ENCODE results near the gene TMPRSS2.
"Not testable (repeated sequence)": the region's sequence is repeated elsewhere in the genome, so short reads cannot be mapped to it uniquely, and the experiment has no call there.

TMPRSS2 gene

GRCh38 chr21:41426676-41427404 is 81.1 kb downstream of the TMPRSS2 start:
- DNase-seq (ENCODE audit: low read depth in 2 of 2), result no peak

- DNase-seq (ENCODE audit: low read depth in 2 of 2), result peak; percentile 75 to 78
Measured at GRCh38 chr21:41425954-41426675, 81.8 kb downstream of the TMPRSS2 start, which contains the start of gene MX1. TSS of gene MX1 (plus strand) at chr21:41426239. CDS start at chr21:41432071, 5,832 bp downstream.

- DNase-seq (ENCODE audit: low read depth in 2 of 2), result no peak
Measured at GRCh38 chr21:41425588-41425953, 82.4 kb downstream of the TMPRSS2 start.

GRCh38 chr21:41423305-41423636 is 84.7 kb downstream of the TMPRSS2 start:
- not testable (repeated sequence) for DNase-seq (ENCODE audit: low read depth in 2 of 2)

GRCh38 chr21:41422546-41423304 is 85.2 kb downstream of the TMPRSS2 start:
- no peak for DNase-seq (ENCODE audit: low read depth in 2 of 2)

- not testable (repeated sequence) for DNase-seq (ENCODE audit: low read depth in 2 of 2)
Measured at GRCh38 chr21:41420998-41421397, 87.0 kb downstream of the TMPRSS2 start.

- peak in 1 of 2 donors; percentile 13 for DNase-seq (ENCODE audit: low read depth in 2 of 2)
Measured at GRCh38 chr21:41419921-41420862, 87.8 kb downstream of the TMPRSS2 start.

- DNase-seq (ENCODE audit: low read depth in 2 of 2), result no peak
Measured at GRCh38 chr21:41418956-41419680, 88.8 kb downstream of the TMPRSS2 start.

- DNase-seq (ENCODE audit: low read depth in 2 of 2), result no peak
Measured at GRCh38 chr21:41418393-41418792, 89.6 kb downstream of the TMPRSS2 start.

GRCh38 chr21:41417505-41417904 is 90.5 kb downstream of the TMPRSS2 start:
- not testable (repeated sequence) for DNase-seq (ENCODE audit: low read depth in 2 of 2)

All from stimulated activated CD4-positive, alpha-beta T cell treated with anti-CD3 and anti-CD28 coated beads, Interleukin-15, amount 100 ng/mL, for 48 hours (primary cell).